Kidney (tissue), 14 donors: ENCODE results near the gene MNX1. TPM values are rescaled to one million over a fixed set of nuclear protein-coding genes. Genes with fewer than 3 reads are reported as not detected.

Source experiments
- DNase-seq, 5 donors: peaks; one replicate each; pipeline ENCODE4 v3.0.0-alpha.2; 2013 to 2020
- FAIRE-seq: peaks from 2 replicates; lab custom pipeline; 2012; peaks lifted over from hg19 to GRCh38; lab: Jason Lieb, UNC
- H3K27ac ChIP-seq, 2 donors: one replicate each; pipeline ENCODE4 v1.7.0; 2013; ENCODE audit warnings: low read depth in 2 of 2, low read length in 2 of 2, inconsistent platforms in 1 of 2
- H3K27me3 ChIP-seq: one replicate; pipeline ENCODE4 v1.7.1; 2013; ENCODE audit warnings: low read length, inconsistent platforms; ENCODE audit not compliant: control insufficient read depth, insufficient read depth
- H3K36me3 ChIP-seq, 3 donors: one replicate each; pipeline versions ENCODE4 v1.7.0 to v1.7.1; 2013; ENCODE audit warnings: low read length in 3 of 3, control low read depth in 1 of 3, inconsistent platforms in 1 of 3; ENCODE audit not compliant: insufficient read depth in 3 of 3, control insufficient read depth in 2 of 3
- H3K4me1 ChIP-seq, 3 donors: one replicate each; pipeline versions ENCODE4 v1.7.0 to v1.7.1; 2013; ENCODE audit warnings: low read length in 3 of 3, inconsistent platforms in 1 of 3, low read depth in 1 of 3; ENCODE audit not compliant: control insufficient read depth in 2 of 3, insufficient read depth in 2 of 3
- H3K4me3 ChIP-seq, 3 donors: one replicate each; pipeline versions ENCODE4 v1.7.0 to v1.8.1; 2013; ENCODE audit warnings: low read length in 3 of 3, control low read depth in 1 of 3, inconsistent platforms in 1 of 3
- H3K9ac ChIP-seq, 3 donors: one replicate each; pipeline versions ENCODE4 v1.7.0 to v1.7.1; 2013; ENCODE audit warnings: low read length in 3 of 3, control low read depth in 1 of 3, inconsistent platforms in 1 of 3
- H3K9me3 ChIP-seq, 3 donors: one replicate each; pipeline versions ENCODE4 v1.7.0 to v1.7.1; 2013; ENCODE audit warnings: low read length in 3 of 3, control low read depth in 1 of 3, inconsistent platforms in 1 of 3; ENCODE audit not compliant: control insufficient read depth in 2 of 3, insufficient read depth in 1 of 3
- CTCF ChIP-seq: IDR thresholded peaks from 3 replicates; pipeline ENCODE4 v1.5.1; 2012; ENCODE audit warnings: mild to moderate bottlenecking, moderate library complexity, borderline replicate concordance; ENCODE audit not compliant: insufficient read depth; ENCODE audit errors: extremely low read depth
- intact Hi-C: fragments of 100-400 bp; cut with DNase I; formaldehyde crosslinking; loops from one replicate; pipeline ENCODE4 v1.11.1; 2022
- polyA plus RNA-seq: library from polyadenylated mRNA; stranded (reverse); fragments of 350-450 nt; fragmentation: Illumina TruSeq; extraction: RNeasy Lipid Tissue Mini Kit (QIAGEN cat#74804); gene quantifications from one replicate; pipeline ENCODE4 v1.2.3, GENCODE V29; 2014; ENCODE audit warnings: low read depth, low replicate concordance; ENCODE audit not compliant: insufficient read depth
- total RNA-seq: library from RNA; stranded (reverse); fragmentation: NEBNext Ultra II Directional; extraction: Animal tissue kit (Norgen Biotek cat#: 25700); gene quantifications from one replicate; pipeline ENCODE4 v1.2.1, GENCODE V29; 2021
- donor health status: control.
- donor health status: control.
- donor health status: control.
- donor health status: control.
- donor health status: control.
- donor health status: DM: yes; HTN: yes; CAD: no.
- donor health status: Normal renal cell carcinoma (clear cell type).

Gene MNX1
- total and polyA plus RNA-seq, 2 donors from 2014 or later = 1.1 TPM; not detected in 1

DNA sequence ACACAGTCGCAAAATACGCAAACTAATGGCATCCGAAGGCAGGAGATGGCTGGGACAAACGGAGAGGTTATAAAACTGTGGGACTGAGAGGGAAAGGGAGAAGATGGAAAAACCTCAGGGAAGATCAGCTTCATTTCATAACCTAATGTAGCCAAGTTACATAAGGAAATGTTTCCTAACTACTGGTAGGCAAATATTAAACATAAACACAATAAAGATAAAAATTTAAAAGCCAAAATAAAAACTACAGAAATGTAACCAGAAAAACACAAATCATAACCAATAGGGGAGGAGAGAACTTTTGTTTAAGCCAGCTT is 13.1 kb upstream of the MNX1 start:
- H3K4me3 ChIP-seq = no peak overlapping the region
- H3K27ac ChIP-seq = no peak overlapping the region
- H3K4me1 ChIP-seq = peaks cover 0 to 4% (median 0%) of the 10 kb centered on the region in 3 donors
- FAIRE-seq (no peak), DNase-seq (no peak)
- H3K9me3 ChIP-seq = no peaks in the 10 kb centered on the region
- H3K27me3 ChIP-seq = peaks cover 70% of the 10 kb centered on the region
- no peak overlapping the region for H3K9ac ChIP-seq
- intact Hi-C loops = no loop called here
- H3K36me3 ChIP-seq = no peaks in the 10 kb centered on the region
- TF ChIP-seq CTCF = no peak

DNA sequence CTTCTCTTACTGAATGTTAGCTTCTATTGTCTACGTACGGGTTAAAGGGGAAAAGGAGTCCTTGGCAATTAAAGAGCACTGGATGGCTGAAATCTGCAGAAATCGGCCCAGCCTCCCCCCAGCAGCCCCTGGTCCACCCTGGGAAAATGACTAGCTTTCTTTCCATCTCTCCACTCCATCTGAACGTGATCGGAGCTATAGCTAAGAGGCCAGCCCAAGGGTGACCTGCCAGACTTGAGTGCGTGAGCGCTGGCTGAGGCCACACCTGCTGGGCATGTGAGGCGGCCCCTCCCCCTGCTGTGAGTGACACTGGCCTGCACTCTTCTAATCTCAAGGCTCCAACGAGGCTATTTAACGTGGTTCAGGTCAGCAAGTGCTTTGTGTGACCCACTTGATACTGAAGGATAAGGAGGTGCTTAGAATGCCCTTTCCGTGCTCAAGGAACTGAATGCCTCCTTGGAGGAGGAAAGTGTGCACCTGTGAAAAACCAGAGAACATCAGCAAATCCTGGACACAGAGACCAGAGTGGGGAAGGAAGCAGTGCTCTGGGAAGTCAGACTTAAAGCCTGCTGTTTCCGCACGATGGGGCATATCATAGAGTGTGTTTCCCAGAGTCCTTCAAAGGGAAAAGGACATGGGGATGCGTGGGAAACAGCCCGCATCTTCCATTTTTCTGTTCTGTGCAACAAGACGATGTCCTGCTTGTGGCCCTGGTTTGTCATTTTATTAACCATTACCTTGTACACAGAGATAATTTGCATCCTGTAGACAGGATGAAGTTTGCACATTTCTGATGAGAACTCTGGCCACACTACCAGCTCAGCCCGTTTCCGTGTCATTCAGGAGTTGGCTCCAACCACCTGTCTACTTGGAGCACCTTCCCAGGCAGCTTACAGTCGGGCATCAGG is 12.5 kb upstream of the MNX1 start:
- peaks cover 0 to 4% (median 0%) of the 10 kb centered on the region in 3 donors for H3K4me1 ChIP-seq
- no peaks in the 10 kb centered on the region for H3K9me3 ChIP-seq
- DNase-seq = peak in 2 of 5 donors; percentile 41 to 44
- no peak for FAIRE-seq
- intact Hi-C loops = no loop called here
- no peaks in the 10 kb centered on the region for H3K36me3 ChIP-seq
- TF ChIP-seq CTCF = no peak
- no peak overlapping the region for H3K4me3 ChIP-seq
- H3K9ac ChIP-seq = no peak overlapping the region
- H3K27me3 ChIP-seq = peaks cover 69% of the 10 kb centered on the region
- H3K27ac ChIP-seq = no peak overlapping the region

- no peak overlapping the region for H3K9ac ChIP-seq
- intact Hi-C loops = no loop called here
- peaks cover 0 to 4% (median 0%) of the 10 kb centered on the region in 3 donors for H3K4me1 ChIP-seq
- FAIRE-seq (no peak), DNase-seq (peak in 2 of 5 donors; percentile 24 to 34)
- H3K27me3 ChIP-seq = peaks cover 72% of the 10 kb centered on the region
- no peaks in the 10 kb centered on the region for H3K36me3 ChIP-seq
- TF ChIP-seq CTCF = no peak
- H3K9me3 ChIP-seq = no peaks in the 10 kb centered on the region
- H3K4me3 ChIP-seq = no peak overlapping the region
- H3K27ac ChIP-seq = no peak overlapping the region
Observed at GRCh38 chr7:157021871-157022680, 11.6 kb upstream of the MNX1 start.
